HEK293 (cell line): Measurements from ENCODE around the gene ASPSCR1.

ENCODE experiments used
- KLF1 ChIP-seq: fragments of 450-650 bp; formaldehyde crosslinking; IDR thresholded peaks from 2 replicates; pipeline ENCODE4 v1.5.1; 2016; ENCODE audit warnings: missing biosample characterization, missing genetic modification characterization
- KLF9 ChIP-seq: fragments of 450-650 bp; formaldehyde crosslinking; IDR thresholded peaks from 2 replicates; pipeline ENCODE4 v1.5.1; 2016; ENCODE audit warnings: missing biosample characterization, missing genetic modification characterization, low read depth
- SP2 ChIP-seq: fragments of 450-650 bp; formaldehyde crosslinking; IDR thresholded peaks from 2 replicates; pipeline ENCODE4 v1.5.1; 2016; ENCODE audit warnings: missing biosample characterization, missing genetic modification characterization
- ZBTB20 ChIP-seq: fragments of 450-650 bp; formaldehyde crosslinking; IDR thresholded peaks from 2 replicates; pipeline ENCODE4 v1.5.1; 2016; ENCODE audit warnings: missing biosample characterization, missing genetic modification characterization
- ZFHX2 ChIP-seq: fragments of 450-650 bp; formaldehyde crosslinking; conservative IDR thresholded peaks from 2 replicates; pipeline ENCODE4 v1.5.1; 2016; ENCODE audit warnings: missing biosample characterization, missing genetic modification characterization
- ZFP3 ChIP-seq: fragments of 450-650 bp; formaldehyde crosslinking; IDR thresholded peaks from 2 replicates; pipeline ENCODE4 v1.5.1; 2016; ENCODE audit warnings: low read depth, missing biosample characterization, missing genetic modification characterization
- ZIC2 ChIP-seq: fragments of 450-650 bp; formaldehyde crosslinking; IDR thresholded peaks from 2 replicates; pipeline ENCODE4 v1.5.1; 2016; ENCODE audit warnings: missing biosample characterization, missing genetic modification characterization
- ZNF10 ChIP-seq: fragments of 450-650 bp; formaldehyde crosslinking; IDR thresholded peaks from 2 replicates; pipeline ENCODE4 v1.5.1; 2017; ENCODE audit warnings: missing biosample characterization, missing genetic modification characterization
- ZNF175 ChIP-seq: fragments of 450-650 bp; formaldehyde crosslinking; IDR thresholded peaks from 2 replicates; pipeline ENCODE4 v1.5.1; 2016; ENCODE audit warnings: missing biosample characterization, missing genetic modification characterization
- ZNF184 ChIP-seq: fragments of 450-650 bp; IDR thresholded peaks from 2 replicates; pipeline ENCODE4 v1.5.1; 2018; ENCODE audit warnings: missing biosample characterization, mild to moderate bottlenecking, missing genetic modification characterization
- ZNF394 ChIP-seq: fragments of 450-650 bp; formaldehyde crosslinking; IDR thresholded peaks from 2 replicates; pipeline ENCODE4 v1.5.1; 2016; ENCODE audit warnings: missing biosample characterization, missing genetic modification characterization, mild to moderate bottlenecking, moderate library complexity, borderline replicate concordance
- ZNF514 ChIP-seq: fragments of 450-650 bp; formaldehyde crosslinking; IDR thresholded peaks from 2 replicates; pipeline ENCODE4 v1.5.1; 2016; ENCODE audit warnings: missing biosample characterization, missing genetic modification characterization
- ZNF571 ChIP-seq: fragments of 450-650 bp; formaldehyde crosslinking; IDR thresholded peaks from 2 replicates; pipeline ENCODE4 v1.5.0; 2017; ENCODE audit warnings: missing biosample characterization, missing genetic modification characterization
- ZNF585B ChIP-seq: fragments of 450-650 bp; formaldehyde crosslinking; IDR thresholded peaks from 2 replicates; pipeline ENCODE4 v1.5.1; 2016; ENCODE audit warnings: missing biosample characterization, missing genetic modification characterization
- ZNF600 ChIP-seq: fragments of 450-650 bp; formaldehyde crosslinking; IDR thresholded peaks from 2 replicates; pipeline ENCODE4 v1.5.1; 2016; ENCODE audit warnings: missing biosample characterization, missing genetic modification characterization
- ZNF621 ChIP-seq: fragments of 450-650 bp; formaldehyde crosslinking; IDR thresholded peaks from 2 replicates; pipeline ENCODE4 v1.5.1; 2017; ENCODE audit warnings: missing biosample characterization, missing genetic modification characterization
- ZNF658 ChIP-seq: fragments of 450-650 bp; formaldehyde crosslinking; IDR thresholded peaks from 2 replicates; pipeline ENCODE4; 2016; ENCODE audit warnings: missing biosample characterization, missing genetic modification characterization
- ZNF677 ChIP-seq: fragments of 450-650 bp; IDR thresholded peaks from 2 replicates; pipeline ENCODE4 v1.5.0; 2018; ENCODE audit warnings: missing biosample characterization, mild to moderate bottlenecking, missing genetic modification characterization, moderate library complexity
- TF ChIP-seq, protein P1 (sequence below): fragments of 450-650 bp; formaldehyde crosslinking; IDR thresholded peaks from 2 replicates; pipeline ENCODE4 v1.5.1; 2016; ENCODE audit warnings: missing biosample characterization, missing genetic modification characterization
- TF ChIP-seq, protein P2 (sequence below): fragments of 450-650 bp; formaldehyde crosslinking; IDR thresholded peaks from 2 replicates; pipeline ENCODE4 v1.5.1; 2017; ENCODE audit warnings: missing biosample characterization, missing genetic modification characterization
- TF ChIP-seq, protein P3 (sequence below): fragments of 450-650 bp; formaldehyde crosslinking; IDR thresholded peaks from 2 replicates; pipeline ENCODE4 v1.5.1; 2017; ENCODE audit warnings: missing biosample characterization, missing genetic modification characterization
- TF ChIP-seq, protein P4 (sequence below): fragments of 450-650 bp; formaldehyde crosslinking; IDR thresholded peaks from 2 replicates; pipeline ENCODE4 v1.5.1; 2016; ENCODE audit warnings: missing biosample characterization, missing genetic modification characterization

ASPSCR1 gene

DNA sequence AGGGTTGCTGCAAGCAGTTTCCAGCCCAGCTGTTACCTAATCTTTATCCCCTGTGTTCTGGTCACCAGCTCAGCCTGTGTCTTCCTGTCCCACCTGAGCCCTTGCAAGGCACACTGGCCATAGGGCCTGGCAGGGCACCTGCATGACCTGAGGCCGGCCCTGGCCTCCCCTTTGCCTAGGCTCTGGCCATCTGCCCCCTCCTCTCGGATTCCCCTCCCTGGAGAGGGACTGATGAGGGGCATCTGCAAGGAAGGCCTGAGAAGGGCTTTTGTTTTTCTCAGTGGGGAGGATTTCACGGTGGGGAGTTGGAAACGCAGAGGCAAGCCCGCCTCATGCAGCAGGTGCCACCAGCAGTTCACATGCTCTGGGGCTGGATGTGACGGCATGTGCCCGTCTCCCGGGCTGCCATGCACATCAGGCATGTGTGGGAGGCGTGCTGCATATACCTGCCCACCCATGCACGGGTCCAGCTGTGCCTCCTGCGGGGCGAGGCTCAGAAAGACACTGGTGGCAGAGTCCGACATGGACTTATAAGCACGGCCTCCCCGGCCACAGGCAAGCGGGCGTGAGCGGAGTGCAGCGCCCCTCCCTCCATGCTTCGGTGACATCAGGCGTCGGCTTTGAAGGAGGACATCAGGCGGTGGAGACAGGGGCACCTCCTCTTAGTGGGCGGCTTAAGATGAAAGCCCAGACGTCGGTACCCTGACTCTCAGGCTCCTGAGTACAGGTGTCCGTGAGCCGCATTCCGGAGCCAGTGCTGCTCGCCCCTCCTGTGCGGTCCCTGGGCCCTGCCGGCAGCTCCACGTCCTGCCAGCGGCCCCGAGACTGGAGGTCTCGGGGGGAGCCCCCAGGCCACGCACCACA lies 16.5 kb downstream of the ASPSCR1 start (continued):
- TF ChIP-seq, protein P1, sequence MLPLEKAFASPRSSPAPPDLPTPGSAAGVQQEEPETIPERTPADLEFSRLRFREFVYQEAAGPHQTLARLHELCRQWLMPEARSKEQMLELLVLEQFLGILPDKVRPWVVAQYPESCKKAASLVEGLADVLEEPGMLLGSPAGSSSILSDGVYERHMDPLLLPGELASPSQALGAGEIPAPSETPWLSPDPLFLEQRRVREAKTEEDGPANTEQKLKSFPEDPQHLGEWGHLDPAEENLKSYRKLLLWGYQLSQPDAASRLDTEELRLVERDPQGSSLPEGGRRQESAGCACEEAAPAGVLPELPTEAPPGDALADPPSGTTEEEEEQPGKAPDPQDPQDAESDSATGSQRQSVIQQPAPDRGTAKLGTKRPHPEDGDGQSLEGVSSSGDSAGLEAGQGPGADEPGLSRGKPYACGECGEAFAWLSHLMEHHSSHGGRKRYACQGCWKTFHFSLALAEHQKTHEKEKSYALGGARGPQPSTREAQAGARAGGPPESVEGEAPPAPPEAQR (tag by site-specific recombination), result no peak
- TF ChIP-seq ZNF10 (tag by site-specific recombination) (0 out of 2 replicates have a peak, but pooled peaks have one; percentile 42), SP2 (tag by site-specific recombination) (peak; percentile 19; the same call in 1 of the 2 replicates), ZNF571 (tag by site-specific recombination) (no peak), ZNF184 (no peak), KLF9 (no peak), ZNF621 (tag by site-specific recombination) (no peak), KLF1 (tag by site-specific recombination) (no peak), ZNF585B (tag by site-specific recombination) (no peak), ZFP3 (tag by site-specific recombination) (no peak), ZNF175 (tag by site-specific recombination) (no peak), ZNF394 (tag by site-specific recombination) (no peak), ZNF658 (tag by site-specific recombination) (no peak), ZBTB20 (no peak), ZNF677 (tag by site-specific recombination) (no peak), ZFHX2 (tag by site-specific recombination) (0 out of 2 replicates have a peak, but pooled peaks have one; percentile 10), ZNF600 (0 out of 2 replicates have a peak, but pooled peaks have one; percentile 8), ZNF514 (tag by site-specific recombination) (no peak), ZIC2 (tag by site-specific recombination) (peak; percentile 45)
- TF ChIP-seq, protein P2, sequence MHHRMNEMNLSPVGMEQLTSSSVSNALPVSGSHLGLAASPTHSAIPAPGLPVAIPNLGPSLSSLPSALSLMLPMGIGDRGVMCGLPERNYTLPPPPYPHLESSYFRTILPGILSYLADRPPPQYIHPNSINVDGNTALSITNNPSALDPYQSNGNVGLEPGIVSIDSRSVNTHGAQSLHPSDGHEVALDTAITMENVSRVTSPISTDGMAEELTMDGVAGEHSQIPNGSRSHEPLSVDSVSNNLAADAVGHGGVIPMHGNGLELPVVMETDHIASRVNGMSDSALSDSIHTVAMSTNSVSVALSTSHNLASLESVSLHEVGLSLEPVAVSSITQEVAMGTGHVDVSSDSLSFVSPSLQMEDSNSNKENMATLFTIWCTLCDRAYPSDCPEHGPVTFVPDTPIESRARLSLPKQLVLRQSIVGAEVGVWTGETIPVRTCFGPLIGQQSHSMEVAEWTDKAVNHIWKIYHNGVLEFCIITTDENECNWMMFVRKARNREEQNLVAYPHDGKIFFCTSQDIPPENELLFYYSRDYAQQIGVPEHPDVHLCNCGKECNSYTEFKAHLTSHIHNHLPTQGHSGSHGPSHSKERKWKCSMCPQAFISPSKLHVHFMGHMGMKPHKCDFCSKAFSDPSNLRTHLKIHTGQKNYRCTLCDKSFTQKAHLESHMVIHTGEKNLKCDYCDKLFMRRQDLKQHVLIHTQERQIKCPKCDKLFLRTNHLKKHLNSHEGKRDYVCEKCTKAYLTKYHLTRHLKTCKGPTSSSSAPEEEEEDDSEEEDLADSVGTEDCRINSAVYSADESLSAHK (tag by site-specific recombination), result no peak
- TF ChIP-seq, protein P3, sequence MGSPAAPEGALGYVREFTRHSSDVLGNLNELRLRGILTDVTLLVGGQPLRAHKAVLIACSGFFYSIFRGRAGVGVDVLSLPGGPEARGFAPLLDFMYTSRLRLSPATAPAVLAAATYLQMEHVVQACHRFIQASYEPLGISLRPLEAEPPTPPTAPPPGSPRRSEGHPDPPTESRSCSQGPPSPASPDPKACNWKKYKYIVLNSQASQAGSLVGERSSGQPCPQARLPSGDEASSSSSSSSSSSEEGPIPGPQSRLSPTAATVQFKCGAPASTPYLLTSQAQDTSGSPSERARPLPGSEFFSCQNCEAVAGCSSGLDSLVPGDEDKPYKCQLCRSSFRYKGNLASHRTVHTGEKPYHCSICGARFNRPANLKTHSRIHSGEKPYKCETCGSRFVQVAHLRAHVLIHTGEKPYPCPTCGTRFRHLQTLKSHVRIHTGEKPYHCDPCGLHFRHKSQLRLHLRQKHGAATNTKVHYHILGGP (tag by site-specific recombination), result no peak
- TF ChIP-seq, protein P4, sequence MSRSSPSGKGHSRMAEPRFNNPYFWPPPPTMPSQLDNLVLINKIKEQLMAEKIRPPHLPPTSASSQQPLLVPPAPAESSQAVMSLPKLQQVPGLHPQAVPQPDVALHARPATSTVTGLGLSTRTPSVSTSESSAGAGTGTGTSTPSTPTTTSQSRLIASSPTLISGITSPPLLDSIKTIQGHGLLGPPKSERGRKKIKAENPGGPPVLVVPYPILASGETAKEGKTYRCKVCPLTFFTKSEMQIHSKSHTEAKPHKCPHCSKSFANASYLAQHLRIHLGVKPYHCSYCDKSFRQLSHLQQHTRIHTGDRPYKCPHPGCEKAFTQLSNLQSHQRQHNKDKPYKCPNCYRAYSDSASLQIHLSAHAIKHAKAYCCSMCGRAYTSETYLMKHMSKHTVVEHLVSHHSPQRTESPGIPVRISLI (tag by site-specific recombination), result no peak
